GM21717 (cell line): ENCODE data around the gene CCDC178.

ENCODE experiments used
- ATAC-seq: cut with Tn5 transposase; IDR thresholded peaks from one replicate; pipeline ENCODE4 v1.9.1; 2021; ENCODE audit warnings: mild to moderate bottlenecking, moderate library complexity; ENCODE audit not compliant: unreplicated experiment

CCDC178 gene

DNA sequence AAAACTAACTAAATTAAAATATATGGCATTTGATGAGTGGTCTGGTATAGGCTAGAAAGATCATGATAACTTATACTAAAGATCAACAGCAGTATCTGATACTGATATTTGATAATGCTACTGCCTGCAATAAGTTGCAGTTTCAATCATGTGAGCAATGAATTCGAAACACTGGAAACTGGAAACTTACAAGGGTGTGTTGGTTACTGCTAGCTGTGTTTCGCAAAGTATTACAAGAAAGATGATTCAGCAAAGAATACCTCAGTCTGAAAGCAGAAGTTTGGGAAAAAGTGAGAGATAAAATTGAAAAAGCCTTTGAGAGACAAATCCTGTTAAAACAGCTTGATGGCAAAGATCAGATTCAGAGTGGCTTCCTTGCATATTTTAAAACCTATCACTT is 294.5 kb downstream of the CCDC178 start:
- ATAC-seq: no peak

DNA sequence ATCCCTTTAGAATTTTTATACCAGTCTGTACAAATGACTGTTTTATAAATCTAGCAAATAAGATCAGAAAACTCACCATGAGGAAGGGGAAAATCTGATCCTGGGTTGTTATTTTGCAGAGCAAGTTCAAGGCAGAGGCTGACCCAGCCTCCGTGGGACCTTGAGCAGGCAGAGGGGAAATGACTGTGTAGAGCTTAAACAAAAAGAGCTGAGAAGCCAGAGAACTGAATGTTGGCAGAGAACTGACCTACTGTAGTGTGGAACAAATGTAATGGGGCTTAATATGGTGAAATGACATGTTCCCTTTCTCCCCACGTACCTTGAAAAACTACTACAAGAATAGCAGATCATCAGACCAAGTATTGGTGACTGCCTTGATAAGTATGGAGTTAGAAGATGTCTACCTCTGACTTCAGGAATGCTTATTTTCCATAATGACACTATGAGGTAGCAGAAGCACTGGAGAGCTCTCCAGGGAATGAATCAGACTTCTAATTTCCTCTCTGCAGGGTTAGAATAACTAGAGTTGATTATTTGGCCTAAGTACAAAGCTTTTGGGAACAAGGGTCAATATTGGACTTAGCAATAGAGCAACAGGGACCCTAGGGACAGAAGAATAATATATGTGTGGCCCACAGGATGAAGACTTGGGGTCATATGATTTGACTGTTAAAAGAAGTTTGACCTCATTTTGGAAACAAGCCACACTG is 304.4 kb downstream of the CCDC178 start:
- no peak for ATAC-seq

DNA sequence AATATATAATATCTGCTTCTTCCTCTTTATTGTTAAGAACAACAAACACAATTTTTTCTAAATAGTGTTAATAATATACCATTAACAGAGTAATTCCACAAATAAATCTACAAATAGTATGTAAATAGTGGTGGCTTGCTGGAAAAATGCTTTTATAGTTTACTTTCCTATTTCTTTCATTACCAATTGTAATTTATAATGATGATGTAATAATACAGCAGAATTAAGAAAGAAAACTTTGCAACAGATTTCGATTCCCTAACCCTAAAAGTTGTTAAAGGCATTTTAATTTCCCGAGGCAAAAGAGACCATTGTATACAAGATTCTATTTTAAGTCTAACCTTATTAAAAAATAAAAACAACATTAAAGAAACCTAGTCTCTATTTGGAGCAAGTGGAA is 307.9 kb downstream of the CCDC178 start:
- ATAC-seq: no peak

DNA sequence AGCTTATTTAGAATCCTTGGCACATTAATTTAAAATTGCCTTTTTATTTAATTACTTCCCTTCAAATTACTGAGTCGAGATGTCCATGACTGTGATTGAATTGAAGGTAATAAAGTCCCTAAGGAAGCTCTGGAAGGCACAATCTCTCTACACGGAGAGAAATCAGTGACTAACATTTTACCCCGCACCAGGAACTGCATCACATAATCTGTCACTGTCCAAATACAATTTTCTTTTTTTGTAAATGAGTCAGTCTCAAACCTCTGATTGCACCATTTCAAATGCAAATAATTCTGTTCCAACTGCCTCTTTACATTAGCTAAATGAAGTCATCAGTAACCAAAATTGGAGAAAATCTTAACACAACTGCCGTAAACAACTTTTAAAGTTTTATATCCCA is 311.9 kb downstream of the CCDC178 start:
- no peak for ATAC-seq

DNA sequence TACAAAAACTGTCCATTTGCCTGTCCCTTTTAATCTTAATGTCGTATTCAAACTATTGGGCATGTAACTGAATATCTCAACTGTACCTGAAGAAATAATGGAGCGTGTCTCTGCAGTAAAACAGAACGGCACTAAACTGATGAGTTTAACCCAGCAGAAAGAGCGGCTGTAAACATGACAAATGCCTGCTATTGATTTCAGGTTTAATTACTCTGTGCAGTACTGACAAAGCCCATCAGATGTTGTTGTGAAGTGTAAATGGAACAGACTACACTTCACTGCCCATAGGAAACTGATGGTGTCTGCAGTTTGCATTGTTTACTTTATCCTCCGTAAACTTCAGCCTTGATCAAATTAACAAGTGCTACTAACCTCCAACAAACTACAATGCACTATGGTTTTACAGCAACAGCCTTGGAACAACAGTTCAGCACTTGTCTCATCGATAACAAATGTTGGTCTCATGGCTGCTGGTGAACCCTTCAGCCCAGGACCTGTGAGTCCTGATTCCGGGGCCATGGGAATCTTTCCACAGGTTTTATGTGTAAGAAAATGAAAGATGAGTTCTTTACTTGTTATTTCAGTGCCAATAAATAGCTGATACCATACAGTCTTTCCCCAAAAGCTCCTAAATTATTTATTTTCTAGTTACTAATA is 316.5 kb downstream of the CCDC178 start:
- no peak for ATAC-seq

DNA sequence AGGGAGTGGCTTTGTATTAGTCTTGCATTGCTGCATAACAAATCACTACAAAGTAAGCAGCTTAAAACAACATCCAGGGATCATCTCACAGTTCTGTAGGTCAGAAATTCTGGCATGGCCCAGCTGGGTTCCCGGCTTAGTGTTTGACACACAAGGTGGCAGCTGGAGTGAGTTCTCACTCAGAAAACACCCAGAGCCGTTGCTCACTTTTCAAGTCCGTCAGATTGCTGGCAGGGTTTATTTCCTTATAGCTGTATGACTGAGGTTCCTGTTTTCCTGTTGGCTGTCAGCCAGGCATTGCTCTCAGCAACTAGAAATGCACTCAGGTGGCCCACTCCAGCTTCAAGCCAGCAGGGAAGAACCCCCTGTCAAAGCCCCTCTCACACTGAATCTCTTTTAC is 324.1 kb downstream of the CCDC178 start:
- ATAC-seq: no peak

DNA sequence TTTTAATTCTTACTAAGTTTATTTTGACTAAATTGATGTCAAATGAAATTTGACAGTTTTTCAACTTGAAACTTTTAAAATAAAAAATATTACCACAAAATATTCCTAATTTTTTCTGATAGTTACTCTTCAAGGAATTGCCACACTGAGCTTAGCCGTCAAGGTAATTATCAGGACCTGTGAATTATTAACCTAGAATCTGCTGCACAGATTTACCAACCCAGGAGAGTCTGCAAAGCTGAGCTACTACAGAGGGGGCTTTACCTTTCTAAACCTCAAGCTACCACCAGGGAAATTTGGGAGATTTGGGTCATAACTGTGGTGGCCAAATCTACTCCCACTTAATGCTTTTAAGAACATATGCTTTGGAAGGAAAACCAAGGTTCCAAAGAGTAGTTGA is 324.6 kb downstream of the CCDC178 start:
- ATAC-seq: no peak

DNA sequence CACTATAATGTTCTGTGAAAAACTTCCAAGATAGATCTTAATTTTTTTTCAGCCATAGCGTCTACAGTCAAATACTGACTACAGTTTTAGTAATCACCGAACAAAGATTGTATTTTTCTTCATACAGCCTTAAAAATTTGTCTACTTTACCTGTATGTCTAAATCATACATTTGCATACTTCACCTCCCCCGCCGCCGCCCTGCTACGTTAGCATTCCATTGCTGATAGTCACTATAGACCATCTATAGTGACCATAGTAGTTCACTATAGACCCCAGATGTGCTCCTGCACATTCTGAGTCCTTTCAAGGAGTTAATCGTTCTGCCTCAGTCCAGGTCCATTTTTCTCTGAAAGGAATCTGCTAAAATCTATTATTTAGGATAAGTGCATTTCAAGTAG is 325.0 kb downstream of the CCDC178 start:
- ATAC-seq: no peak

DNA sequence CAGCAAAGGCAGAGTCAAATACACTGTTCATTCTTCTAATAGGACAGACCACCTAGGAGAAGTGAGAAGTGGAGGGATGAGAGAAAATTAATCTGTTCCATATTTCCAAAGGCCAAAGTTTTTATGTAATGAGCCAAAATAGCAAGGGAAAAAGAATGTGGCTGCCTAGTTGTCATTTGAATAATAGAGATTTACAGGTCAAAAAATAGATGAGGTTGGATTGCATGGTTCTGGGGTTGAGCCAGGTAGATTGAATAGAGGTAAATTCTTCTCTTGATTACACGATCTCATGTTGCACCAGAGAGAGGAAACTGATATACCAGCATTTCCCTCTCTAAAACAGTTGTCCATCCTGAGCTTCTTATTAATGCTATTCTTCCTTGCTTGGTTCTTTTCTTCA is 325.8 kb downstream of the CCDC178 start:
- no peak for ATAC-seq

DNA sequence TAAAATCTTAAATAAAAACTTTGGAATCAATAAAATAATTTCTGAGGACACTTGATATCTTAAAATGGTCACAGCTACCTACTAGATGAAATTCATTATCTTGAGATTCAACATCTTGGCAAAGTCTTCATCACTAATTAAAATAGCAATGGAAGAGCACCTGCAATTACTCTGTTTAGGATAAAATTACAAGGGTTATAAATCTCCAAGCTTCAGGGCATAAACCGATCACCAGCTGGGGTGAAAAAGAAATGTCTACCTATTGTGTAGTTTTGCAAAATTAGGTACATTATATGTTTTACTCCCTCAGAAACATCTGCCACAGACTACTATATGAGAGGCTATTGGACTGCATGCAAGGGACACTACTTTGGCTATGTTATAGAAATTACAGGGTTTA is 327.1 kb downstream of the CCDC178 start:
- ATAC-seq: no peak

DNA sequence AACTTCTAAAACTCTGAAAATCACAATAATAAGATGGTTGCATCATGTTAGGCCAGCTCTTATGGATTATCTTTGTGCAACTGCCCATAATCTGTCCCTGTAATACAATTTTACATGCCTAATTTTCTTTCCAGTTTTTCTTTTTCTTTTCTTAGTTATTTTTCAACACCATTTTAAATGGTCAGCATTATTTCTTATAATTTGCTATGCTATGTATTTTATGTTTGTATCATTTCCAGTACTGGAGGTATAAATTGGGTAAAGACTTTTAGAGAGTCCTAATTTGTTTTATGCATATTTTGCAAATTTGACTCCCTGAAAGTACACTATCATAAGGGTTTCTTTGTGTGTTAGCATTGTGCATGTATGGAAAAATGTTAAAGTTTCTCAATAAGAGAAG is 333.0 kb downstream of the CCDC178 start:
- ATAC-seq: no peak

DNA sequence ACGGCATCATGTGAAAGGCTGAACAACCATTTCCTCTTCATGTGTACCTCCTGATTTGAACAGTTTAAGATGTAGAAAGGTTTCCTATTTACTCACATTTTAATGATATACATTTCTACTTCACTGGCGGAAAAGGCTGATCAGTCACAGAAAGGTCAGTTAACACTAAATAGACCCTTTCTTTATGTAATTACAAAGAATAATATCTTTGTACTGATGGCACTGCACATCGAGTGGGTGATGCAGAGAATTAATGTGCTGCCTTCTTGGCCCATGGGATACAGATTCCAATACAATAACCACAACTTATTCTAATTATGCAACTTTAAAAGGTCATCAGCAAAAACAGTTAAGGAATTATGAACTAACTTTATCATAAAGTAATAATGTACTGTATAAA is 339.2 kb downstream of the CCDC178 start:
- no peak for ATAC-seq

DNA sequence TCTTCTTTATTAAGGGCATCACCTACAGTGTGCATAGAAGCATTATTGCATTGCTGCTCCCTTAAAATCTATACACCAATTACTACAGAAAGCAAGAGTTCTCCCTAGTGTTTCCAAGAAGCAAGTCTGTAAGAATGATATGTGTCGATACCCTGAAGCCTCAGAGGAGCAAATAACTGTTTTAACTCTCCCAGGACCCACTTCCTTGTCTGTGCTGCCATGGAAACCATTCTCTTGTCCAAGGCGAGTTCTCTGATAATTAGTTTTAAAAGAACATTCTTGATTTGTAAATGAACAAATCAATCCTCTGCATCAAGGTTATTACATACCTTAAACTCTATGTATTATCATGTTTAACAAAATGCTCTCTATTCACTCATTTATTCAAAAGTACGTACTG is 340.9 kb downstream of the CCDC178 start:
- ATAC-seq: no peak

DNA sequence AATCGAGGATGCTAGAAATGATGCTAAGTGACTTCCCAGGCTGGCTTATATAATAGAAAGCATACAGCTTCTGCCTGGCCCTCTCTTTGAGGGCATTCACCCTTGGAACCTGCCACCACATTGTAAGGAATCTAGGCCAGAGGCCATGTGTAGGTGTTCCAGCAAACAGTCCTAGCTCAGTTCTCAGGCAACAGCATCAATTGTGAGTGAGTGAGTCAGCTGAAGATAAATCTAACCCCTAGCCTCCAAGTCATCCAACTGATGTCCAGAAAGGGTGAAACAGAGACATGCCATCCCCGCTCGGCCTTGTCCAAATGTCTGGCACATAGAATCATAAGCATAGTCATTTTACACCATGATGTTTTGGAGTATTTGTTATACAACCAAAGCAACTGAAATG is 343.4 kb downstream of the CCDC178 start:
- ATAC-seq: no peak

DNA sequence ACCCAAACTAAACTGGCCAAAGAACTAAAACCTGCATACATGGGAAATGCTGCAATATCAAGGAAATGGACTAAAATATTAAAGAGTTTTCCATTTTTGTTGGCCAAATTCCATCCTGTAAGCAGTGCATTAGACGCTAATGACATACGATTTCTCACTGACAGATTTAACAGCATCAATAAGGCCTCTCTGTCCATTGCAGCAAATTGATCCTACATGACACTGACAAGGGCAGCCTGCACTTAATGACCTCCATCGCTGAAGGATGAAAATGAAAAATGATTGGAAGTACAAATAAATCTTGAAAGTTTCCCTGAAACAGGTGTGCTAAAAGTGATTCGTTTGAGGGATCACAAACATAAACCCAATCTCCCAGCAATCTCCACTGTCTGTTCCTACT is 350.1 kb downstream of the CCDC178 start:
- no peak for ATAC-seq

DNA sequence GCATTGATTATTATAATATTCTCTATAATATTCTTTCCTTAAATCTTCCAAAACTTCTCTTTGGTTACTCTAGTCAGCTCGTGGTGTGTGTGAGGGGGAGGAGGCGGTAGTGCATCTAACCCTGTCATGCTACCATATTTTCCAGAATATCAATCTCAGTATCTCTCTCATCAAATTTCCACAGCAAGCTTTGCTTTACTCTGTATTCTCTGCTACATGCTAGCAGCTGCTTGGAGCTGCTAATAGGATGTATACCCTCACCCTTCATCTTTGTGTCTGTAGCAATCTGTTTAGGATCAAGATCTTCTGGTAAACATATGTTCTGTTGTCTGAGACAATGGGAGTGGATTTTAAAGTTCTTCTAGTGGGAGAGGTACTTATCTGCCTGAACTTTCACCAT is 363.9 kb downstream of the CCDC178 start:
- no peak for ATAC-seq

DNA sequence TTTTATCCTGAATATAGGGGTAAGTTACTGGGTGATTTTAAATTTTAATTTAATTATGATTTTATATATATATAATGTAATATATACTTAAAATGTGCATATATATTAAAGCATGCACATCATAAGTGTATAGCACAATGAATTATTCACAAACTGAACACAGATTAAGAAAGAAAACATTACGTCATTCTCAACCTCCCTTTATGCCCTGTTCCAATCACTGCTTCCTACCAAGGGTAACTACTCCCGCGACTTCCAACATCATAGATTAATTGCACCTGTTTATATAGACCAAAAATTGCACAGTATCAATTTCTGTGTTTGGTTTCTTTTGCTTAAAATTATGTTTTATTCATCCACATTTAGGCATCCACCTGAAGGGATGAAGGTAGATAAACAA is 366.4 kb downstream of the CCDC178 start:
- ATAC-seq: no peak

DNA sequence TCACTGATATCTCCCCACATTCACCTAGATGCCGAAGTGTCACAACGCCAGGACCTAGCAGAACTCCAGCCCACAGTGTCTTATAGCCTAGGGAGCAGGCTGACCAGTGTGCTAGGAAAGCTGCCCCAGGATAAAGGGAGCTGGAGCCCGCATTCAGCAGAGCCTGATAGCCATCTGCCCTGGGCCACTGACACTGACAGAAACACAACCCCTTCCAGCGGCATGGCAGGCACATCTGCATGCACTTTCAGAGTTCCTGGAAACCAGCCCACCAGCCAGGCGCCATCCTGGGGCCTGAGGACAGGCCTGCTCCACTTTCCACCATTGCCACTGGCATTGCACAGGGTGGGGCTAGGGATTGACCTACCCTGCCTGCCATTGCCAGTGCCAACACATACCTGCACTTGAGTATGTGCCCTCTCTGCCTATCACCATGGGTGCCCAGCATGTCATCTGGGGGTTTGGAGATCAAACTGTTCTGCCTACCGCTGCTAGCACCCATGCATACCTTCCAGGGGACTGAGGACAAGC is 377.6 kb downstream of the CCDC178 start:
- ATAC-seq: no peak

DNA sequence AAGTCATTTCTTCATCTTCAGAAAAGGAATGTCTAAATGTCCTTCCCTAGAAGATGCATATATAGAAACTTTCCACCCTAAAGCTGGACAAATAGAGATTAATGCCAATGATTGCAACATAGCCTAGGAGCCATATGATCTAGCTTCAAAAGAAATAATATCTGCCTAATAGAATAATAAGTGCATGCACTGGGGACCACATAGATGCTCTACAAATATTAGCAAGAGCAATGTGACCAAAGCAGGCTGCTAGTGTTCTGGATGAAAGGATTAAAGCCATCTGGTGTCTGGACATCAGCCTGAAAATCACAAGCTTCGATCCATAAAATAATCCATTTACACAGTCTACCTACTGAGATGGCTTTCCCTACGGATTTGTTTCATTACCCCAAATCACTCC is 387.6 kb downstream of the CCDC178 start:
- ATAC-seq: no peak

DNA sequence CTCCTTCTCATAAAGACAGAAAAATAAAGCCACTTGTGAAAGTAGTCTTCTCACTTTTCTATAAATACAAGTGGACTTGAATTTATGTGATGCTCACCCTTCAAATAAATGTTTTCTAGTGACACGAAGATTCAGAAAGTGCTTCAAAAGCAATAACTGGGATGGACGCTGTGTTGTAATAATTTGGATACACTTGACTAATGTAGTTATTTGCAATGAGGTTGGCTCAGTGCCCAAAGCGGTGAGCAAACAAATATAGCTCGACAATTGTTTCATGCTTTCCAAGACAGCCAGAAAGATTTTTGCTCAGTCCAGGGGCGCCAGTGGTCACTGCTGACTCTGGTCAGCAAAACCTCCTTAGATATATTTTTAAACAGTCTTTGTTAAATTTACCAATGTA is 389.1 kb downstream of the CCDC178 start:
- no peak for ATAC-seq

DNA sequence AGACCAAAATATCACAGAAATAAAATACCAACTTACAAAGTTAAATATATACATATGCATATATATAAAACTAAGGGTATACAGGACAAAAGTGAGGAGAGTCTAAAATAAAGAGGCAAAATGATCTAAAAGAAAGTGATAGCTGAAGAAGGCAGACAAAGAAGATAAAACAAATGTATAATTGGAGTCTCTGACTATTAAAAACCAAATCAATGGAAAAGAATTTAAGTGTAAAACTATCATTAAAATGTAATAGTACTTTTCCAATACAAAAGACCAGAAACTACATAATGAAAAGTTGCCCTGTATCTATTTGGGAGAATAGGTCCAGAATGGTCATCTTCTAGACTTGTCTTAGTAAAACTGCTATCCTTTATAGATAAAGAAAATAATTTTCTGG is 400.3 kb downstream of the CCDC178 start:
- ATAC-seq: no peak

DNA sequence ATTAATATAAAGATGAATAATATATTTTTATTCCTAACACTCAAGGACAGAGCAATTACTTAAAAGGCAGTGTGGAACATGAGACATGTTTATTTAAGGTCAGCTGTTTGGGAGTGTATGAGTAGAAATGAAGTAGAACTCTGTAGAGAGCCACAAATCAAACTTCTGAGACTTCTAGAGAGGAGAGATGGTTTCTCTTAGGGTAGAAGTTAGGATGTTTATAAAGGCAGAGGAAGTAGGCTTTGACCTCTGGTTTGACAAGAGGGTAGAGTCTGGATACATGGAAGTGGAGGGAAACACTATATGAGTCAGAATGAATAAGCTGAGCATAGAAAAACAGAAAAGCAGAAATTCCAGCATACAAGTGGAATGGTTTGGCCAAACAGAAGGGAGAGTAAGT is 405.6 kb downstream of the CCDC178 start:
- no peak for ATAC-seq

DNA sequence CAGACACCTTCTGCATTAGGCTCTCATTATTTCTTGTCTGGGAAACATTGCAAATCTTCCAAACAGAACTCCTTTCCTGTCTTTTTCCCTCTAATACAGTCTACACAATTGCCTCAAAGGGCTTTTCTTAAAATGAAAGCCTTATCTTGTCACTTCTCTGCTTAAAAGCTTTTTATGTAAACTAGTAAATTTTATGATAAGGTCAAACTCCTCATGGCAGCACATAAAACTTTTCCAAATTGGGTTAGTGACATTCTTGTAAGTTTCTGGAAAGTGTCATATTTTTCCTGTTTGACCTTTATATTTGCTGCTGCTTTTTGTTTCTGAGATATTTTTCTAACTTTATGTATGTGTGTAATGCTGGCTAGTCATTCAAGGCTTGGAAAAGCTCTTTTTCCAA is 406.3 kb downstream of the CCDC178 start:
- ATAC-seq: no peak
